ENCODE data around the gene HOXD9. TPM values are rescaled to one million over a fixed set of nuclear protein-coding genes. Genes with fewer than 3 reads are reported as not detected.

The HOXD9 gene
- total RNA-seq, 1 experiment from 2014 or later: not detected

DNA sequence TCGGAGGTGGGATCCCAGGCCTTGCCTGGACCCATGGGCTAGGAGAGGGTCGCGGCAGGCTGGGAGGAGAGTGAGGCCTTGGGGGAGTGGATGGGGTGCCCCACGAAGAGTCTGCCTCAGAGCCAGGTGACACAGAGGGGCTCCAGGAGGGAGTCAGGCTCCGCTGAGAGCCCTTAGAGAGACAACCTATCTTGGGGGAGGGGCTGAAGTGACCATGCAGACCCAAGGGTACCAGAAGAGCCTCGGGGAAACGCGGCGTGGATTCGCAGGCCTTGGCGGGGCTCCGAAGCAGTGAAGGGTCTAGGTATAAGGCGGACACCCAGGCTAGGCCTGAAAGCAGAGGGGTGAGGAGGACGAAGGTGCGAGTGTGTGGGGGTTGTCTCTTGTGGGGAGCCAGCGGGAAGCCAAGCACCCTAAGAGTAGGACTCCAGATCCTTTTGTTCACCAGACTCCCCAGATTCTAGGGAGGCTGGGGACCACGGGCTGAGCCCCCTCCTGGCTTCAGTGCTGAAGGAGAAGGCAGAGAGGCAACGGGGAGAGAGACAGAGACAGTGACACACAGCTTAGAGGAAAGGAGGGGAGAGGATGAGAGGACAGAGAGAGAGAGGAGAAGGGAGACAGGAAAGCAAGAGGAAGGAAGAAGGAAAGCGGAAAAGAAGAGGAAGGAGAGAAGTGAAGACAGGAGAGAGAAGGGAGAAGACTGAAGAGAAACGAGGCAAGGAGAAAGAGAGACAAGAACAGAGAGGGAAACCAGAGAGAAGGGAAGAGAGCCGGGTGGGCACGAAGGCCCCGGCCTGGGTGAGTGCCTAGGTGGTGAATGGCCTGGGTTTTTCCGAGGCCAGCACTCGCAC lies 16.6 kb upstream of the HOXD9 start:
- DNase-seq: no peak
- H3K4me3 Mint-ChIP-seq (ENCODE audit: unreplicated experiment): peak overlapping the region; percentile 56
- no peak overlapping the region for H3K4me3 ChIP-seq (ENCODE audit: low read depth, low read length)
- peaks cover 10% of the 10 kb centered on the region for H3K27me3 ChIP-seq (replicated peaks; ENCODE audit: control insufficient read depth, insufficient read depth, low read length)
- no TSS peak for BruUV-seq (replicated peaks)
- no peaks in the 10 kb centered on the region for H3K9me3 Mint-ChIP-seq (ENCODE audit: unreplicated experiment)
- H3K27ac Mint-ChIP-seq (ENCODE audit: unreplicated experiment): no peak overlapping the region
- no peaks in the 10 kb centered on the region for H3K9me3 ChIP-seq
- CTCF ChIA-PET: interaction anchor here (0.6 to 0.7 kb wide), 3 partner anchors 9 to 1756 kb away, joined by 3 to 4 read pairs (median 3); no protein-coding TSS in a partner anchor
- peaks cover 58% of the 10 kb centered on the region for H3K27me3 Mint-ChIP-seq (ENCODE audit: insufficient read depth, unreplicated experiment)
- peaks cover 15% of the 10 kb centered on the region for H3K4me1 ChIP-seq
- no peaks in the 10 kb centered on the region for H3K36me3 ChIP-seq (ENCODE audit: control insufficient read depth, insufficient read depth, low read length)
- TF ChIP-seq, protein P1, sequence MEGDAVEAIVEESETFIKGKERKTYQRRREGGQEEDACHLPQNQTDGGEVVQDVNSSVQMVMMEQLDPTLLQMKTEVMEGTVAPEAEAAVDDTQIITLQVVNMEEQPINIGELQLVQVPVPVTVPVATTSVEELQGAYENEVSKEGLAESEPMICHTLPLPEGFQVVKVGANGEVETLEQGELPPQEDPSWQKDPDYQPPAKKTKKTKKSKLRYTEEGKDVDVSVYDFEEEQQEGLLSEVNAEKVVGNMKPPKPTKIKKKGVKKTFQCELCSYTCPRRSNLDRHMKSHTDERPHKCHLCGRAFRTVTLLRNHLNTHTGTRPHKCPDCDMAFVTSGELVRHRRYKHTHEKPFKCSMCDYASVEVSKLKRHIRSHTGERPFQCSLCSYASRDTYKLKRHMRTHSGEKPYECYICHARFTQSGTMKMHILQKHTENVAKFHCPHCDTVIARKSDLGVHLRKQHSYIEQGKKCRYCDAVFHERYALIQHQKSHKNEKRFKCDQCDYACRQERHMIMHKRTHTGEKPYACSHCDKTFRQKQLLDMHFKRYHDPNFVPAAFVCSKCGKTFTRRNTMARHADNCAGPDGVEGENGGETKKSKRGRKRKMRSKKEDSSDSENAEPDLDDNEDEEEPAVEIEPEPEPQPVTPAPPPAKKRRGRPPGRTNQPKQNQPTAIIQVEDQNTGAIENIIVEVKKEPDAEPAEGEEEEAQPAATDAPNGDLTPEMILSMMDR (IDR thresholded peaks at IDR 0.05; ENCODE audit: insufficient read depth in 1 of 2, low read depth in 1 of 2, low read length in 1 of 2, severe bottlenecking in 1 of 2, unreplicated experiment in 1 of 2): no peak
- POLR2A ChIA-PET: no interaction called here
- peaks cover 15% of the 10 kb centered on the region for H3K4me1 Mint-ChIP-seq (ENCODE audit: low read depth, unreplicated experiment)
- intact Hi-C loops (cut with micrococcal nuclease; ENCODE audit: unreplicated experiment): no loop called here
- H3K36me3 Mint-ChIP-seq (ENCODE audit: insufficient read depth, unreplicated experiment): no peaks in the 10 kb centered on the region

DNA sequence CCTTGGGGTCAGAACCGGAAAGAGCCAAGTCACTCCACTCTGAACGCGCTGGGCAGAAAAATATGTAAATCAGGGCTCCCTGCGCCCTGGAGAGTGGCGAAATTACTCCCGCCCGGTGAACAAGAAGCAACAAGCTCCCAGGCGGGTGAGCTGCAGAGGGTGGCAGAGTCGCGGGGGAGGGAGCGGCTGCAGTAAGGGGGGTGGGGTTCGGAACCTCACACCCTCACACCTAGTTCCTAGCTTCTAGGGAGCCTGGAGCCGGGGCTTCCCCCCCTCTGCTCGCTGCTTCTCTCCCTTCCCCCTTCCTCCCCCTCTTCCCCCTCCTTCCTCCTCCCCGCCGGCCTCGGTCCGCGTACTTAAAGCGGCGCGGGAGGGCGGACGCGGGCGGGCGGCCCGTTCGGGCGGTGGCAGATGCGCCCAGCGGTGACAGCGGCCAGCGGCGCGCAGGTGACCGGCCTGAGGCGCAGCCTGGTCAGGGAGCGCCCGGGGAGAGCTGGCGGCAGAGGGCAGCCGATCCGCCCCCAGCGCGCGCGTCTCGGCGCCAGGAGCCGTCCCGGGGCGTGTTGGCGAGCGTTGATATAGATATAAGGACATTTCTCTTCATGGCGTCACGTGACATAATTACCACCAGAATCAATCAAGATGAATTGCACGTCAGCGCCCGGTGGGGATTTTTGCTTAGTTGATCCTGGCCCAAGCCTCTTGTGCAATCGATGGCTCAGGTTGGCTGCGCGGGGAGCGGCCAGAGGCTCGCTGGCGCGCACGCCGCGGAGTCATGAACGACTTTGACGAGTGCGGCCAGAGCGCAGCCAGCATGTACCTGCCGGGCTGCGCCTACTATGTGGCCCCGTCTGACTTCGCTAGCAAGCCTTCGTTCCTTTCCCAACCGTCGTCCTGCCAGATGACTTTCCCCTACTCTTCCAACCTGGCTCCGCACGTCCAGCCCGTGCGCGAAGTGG lies 15.7 kb upstream of the HOXD9 start, which contains the start of gene HOXD11:
HOXD11 (plus strand) TSS at position 700 of the 959 bp plus-strand sequence; CDS start at position 776, 76 bp downstream.
- no peaks in the 10 kb centered on the region for H3K36me3 Mint-ChIP-seq (ENCODE audit: insufficient read depth, unreplicated experiment)
- ChIA-PET POLR2A (no interaction called here), CTCF (interaction anchor here (0.6 to 0.7 kb wide), 3 partner anchors 21 to 1757 kb away, joined by 3 to 4 read pairs (median 4); no protein-coding TSS in a partner anchor)
- Histone ChIP-seq H3K9me3 (no peaks in the 10 kb centered on the region), H3K4me3 (ENCODE audit: low read depth, low read length) (no peak within 1 kb of the TSS), H3K27me3 (replicated peaks; ENCODE audit: control insufficient read depth, insufficient read depth, low read length) (peaks cover 9% of the 10 kb centered on the region), H3K4me1 (peaks cover 15% of the 10 kb centered on the region), H3K36me3 (ENCODE audit: control insufficient read depth, insufficient read depth, low read length) (no peaks in the 10 kb centered on the region)
- BruUV-seq (replicated peaks): no TSS peak
- no peak within 1 kb of the TSS for H3K27ac Mint-ChIP-seq (ENCODE audit: unreplicated experiment)
- peaks cover 15% of the 10 kb centered on the region for H3K4me1 Mint-ChIP-seq (ENCODE audit: low read depth, unreplicated experiment)
- peaks cover 56% of the 10 kb centered on the region for H3K27me3 Mint-ChIP-seq (ENCODE audit: insufficient read depth, unreplicated experiment)
- H3K4me3 Mint-ChIP-seq (ENCODE audit: unreplicated experiment): peak within 1 kb of the TSS; percentile 64
- no peaks in the 10 kb centered on the region for H3K9me3 Mint-ChIP-seq (ENCODE audit: unreplicated experiment)
- intact Hi-C loops (cut with micrococcal nuclease; ENCODE audit: unreplicated experiment): no loop called here
- no peak for DNase-seq
- TF ChIP-seq, protein P1 (IDR thresholded peaks at IDR 0.05; ENCODE audit: insufficient read depth in 1 of 2, low read depth in 1 of 2, low read length in 1 of 2, severe bottlenecking in 1 of 2, unreplicated experiment in 1 of 2): no peak

DNA sequence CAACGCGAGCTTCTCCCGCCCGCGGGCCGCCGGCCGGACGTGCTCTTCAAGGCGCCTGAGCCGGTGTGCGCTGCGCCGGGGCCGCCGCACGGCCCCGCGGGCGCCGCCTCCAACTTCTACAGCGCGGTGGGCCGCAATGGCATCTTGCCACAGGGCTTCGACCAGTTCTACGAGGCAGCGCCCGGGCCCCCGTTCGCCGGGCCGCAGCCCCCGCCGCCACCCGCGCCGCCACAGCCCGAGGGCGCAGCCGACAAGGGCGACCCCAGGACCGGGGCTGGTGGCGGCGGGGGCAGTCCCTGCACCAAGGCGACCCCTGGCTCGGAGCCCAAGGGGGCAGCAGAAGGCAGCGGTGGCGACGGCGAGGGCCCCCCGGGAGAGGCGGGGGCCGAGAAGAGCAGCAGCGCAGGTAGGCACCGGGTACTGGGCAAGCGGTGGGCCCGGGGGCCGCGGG lies 14.8 kb upstream of the HOXD9 start:
- Mint-ChIP-seq H3K27ac (ENCODE audit: unreplicated experiment) (no peak overlapping the region), H3K9me3 (ENCODE audit: unreplicated experiment) (no peaks in the 10 kb centered on the region), H3K4me3 (ENCODE audit: unreplicated experiment) (peak overlapping the region; percentile 64), H3K36me3 (ENCODE audit: insufficient read depth, unreplicated experiment) (no peaks in the 10 kb centered on the region), H3K4me1 (ENCODE audit: low read depth, unreplicated experiment) (peaks cover 15% of the 10 kb centered on the region), H3K27me3 (ENCODE audit: insufficient read depth, unreplicated experiment) (peaks cover 56% of the 10 kb centered on the region)
- ChIA-PET CTCF (interaction anchor here (0.6 to 0.7 kb wide), 2 partner anchors 20 to 546 kb away, joined by 4 to 5 read pairs; no protein-coding TSS in a partner anchor), POLR2A (no interaction called here)
- Histone ChIP-seq H3K36me3 (ENCODE audit: control insufficient read depth, insufficient read depth, low read length) (no peaks in the 10 kb centered on the region), H3K4me3 (ENCODE audit: low read depth, low read length) (no peak overlapping the region), H3K27me3 (replicated peaks; ENCODE audit: control insufficient read depth, insufficient read depth, low read length) (peaks cover 12% of the 10 kb centered on the region), H3K9me3 (no peaks in the 10 kb centered on the region), H3K4me1 (peaks cover 15% of the 10 kb centered on the region)
- no peak for DNase-seq
- BruUV-seq (replicated peaks): no TSS peak
- intact Hi-C loops (cut with micrococcal nuclease; ENCODE audit: unreplicated experiment): no loop called here
- TF ChIP-seq, protein P1 (IDR thresholded peaks at IDR 0.05; ENCODE audit: insufficient read depth in 1 of 2, low read depth in 1 of 2, low read length in 1 of 2, severe bottlenecking in 1 of 2, unreplicated experiment in 1 of 2): no peak

All from Caco-2 (cell line).